Neural cell (in vitro differentiated cells): ENCODE results near the gene PGP. TPM values are rescaled to one million over a fixed set of nuclear protein-coding genes. Genes with fewer than 3 reads are reported as not detected.

ENCODE experiments used
- H2AFZ ChIP-seq: fragments of 200-600, 300-800 bp; sonication (generic), shearing (Covaris generic); 2 replicates; pipeline ENCODE4 v1.6.0; 2014; ENCODE audit warnings: low read depth, mild to moderate bottlenecking, antibody characterized with exemption, low read length, moderate library complexity
- H3F3A ChIP-seq: fragments of 200-600 bp; shearing (Covaris generic); 2 replicates; pipeline ENCODE4 v1.6.1; 2016; ENCODE audit warnings: mild to moderate bottlenecking, moderate library complexity, mixed read lengths, antibody characterized with exemption, low read length; ENCODE audit not compliant: insufficient read depth, poor library complexity, severe bottlenecking
- H3K27ac ChIP-seq: fragments of 200-600, 300-800 bp; sonication (generic), shearing (Covaris generic); 2 replicates; pipeline ENCODE4 v1.5.1; 2014; ENCODE audit warnings: mild to moderate bottlenecking, low read length, moderate library complexity
- H3K27me3 ChIP-seq: fragments of 300-800, 200-600 bp; sonication (generic), shearing (Covaris generic); 2 replicates; pipeline ENCODE4 v1.6.0; 2014; ENCODE audit warnings: mild to moderate bottlenecking, low read depth, low read length, moderate library complexity; ENCODE audit not compliant: insufficient read depth
- H3K36me3 ChIP-seq: fragments of 300-800, 200-600 bp; sonication (generic), shearing (Covaris generic); 2 replicates; pipeline ENCODE4 v1.5.1; 2014; ENCODE audit warnings: mild to moderate bottlenecking, antibody characterized with exemption, low read length, moderate library complexity; ENCODE audit not compliant: insufficient read depth
- H3K4me2 ChIP-seq: fragments of 300-800, 200-600 bp; sonication (generic), shearing (Covaris generic); 2 replicates; pipeline ENCODE4 v1.6.0; 2014; ENCODE audit warnings: mild to moderate bottlenecking, low read length
- H3K4me3 ChIP-seq: fragments of 300-800, 200-600 bp; sonication (generic), shearing (Covaris generic); 2 replicates; pipeline ENCODE4 v1.5.1; 2014; ENCODE audit warnings: mild to moderate bottlenecking, low read length, moderate library complexity
- H3K79me2 ChIP-seq: fragments of 200-600 bp; shearing (Covaris generic); replicated peaks from 2 replicates; pipeline ENCODE4 v1.6.0; 2014; ENCODE audit warnings: mild to moderate bottlenecking, low read length, moderate library complexity; ENCODE audit not compliant: insufficient read depth
- H3K9ac ChIP-seq: fragments of 300-800, 200-600 bp; sonication (generic), shearing (Covaris generic); 2 replicates; pipeline ENCODE4 v1.6.1; 2016; ENCODE audit warnings: mild to moderate bottlenecking, low read length, mixed read lengths
- H3K9me2 ChIP-seq: fragments of 200-600 bp; shearing (Covaris generic); 2 replicates; pipeline ENCODE4 v1.6.1; 2016; ENCODE audit warnings: mild to moderate bottlenecking, low read length, mixed read lengths; ENCODE audit not compliant: insufficient read depth
- H3K9me3 ChIP-seq: fragments of 200-600, 300-800 bp; sonication (generic), shearing (Covaris generic); 2 replicates; pipeline ENCODE4 v1.6.1; 2016; ENCODE audit warnings: mild to moderate bottlenecking, mixed run types, low read length, moderate library complexity, mixed read lengths
- H4K20me1 ChIP-seq: fragments of 200-600 bp; shearing (Covaris generic); 2 replicates; pipeline ENCODE4 v1.6.1; 2016; ENCODE audit warnings: mild to moderate bottlenecking, mixed run types; ENCODE audit not compliant: insufficient read depth
- CTCF ChIP-seq: fragments of 450-650 bp; IDR thresholded peaks from 2 replicates; pipeline ENCODE4 v1.5.1; 2014; ENCODE audit warnings: antibody characterized with exemption, mild to moderate bottlenecking, moderate library complexity; ENCODE audit not compliant: poor library complexity, severe bottlenecking
- EP300 ChIP-seq: fragments of 450-650 bp; conservative IDR thresholded peaks from 2 replicates; pipeline ENCODE4 v1.6.1; 2014; ENCODE audit warnings: antibody characterized with exemption, mild to moderate bottlenecking, moderate library complexity; ENCODE audit not compliant: poor library complexity, severe bottlenecking
- MXI1 ChIP-seq: fragments of 450-650 bp; conservative IDR thresholded peaks from 2 replicates; pipeline ENCODE4 v1.6.1; 2014; ENCODE audit warnings: antibody characterized with exemption, mild to moderate bottlenecking; ENCODE audit not compliant: poor library complexity, severe bottlenecking
- POLR2AphosphoS5 ChIP-seq: IDR thresholded peaks from 2 replicates; pipeline ENCODE4 v1.6.1; 2012
- RAD21 ChIP-seq: fragments of 450-650 bp; conservative IDR thresholded peaks from 2 replicates; pipeline ENCODE4 v1.6.1; 2014; ENCODE audit warnings: antibody characterized with exemption, mild to moderate bottlenecking, moderate library complexity
- REST ChIP-seq: IDR thresholded peaks from 2 replicates; pipeline ENCODE4 v1.6.1; 2012; ENCODE audit warnings: borderline replicate concordance
- SMC3 ChIP-seq: fragments of 450-650 bp; conservative IDR thresholded peaks from 2 replicates; pipeline ENCODE4 v1.6.1; 2014; ENCODE audit warnings: antibody characterized with exemption, mild to moderate bottlenecking, moderate library complexity; ENCODE audit not compliant: poor library complexity
- polyA plus RNA-seq: library from polyadenylated mRNA; depleted of rRNA; stranded (reverse); fragments of >200 nt; gene quantifications from 2 replicates; pipeline ENCODE4 v1.2.3, GENCODE V29; 2014

The PGP gene
- polyA plus RNA-seq, 1 donor from 2014 or later, result 44.1 TPM

- Histone ChIP-seq H3K79me2 (no peaks in the 10 kb centered on the region), H3K27ac (peak overlapping the region; percentile 69), H3K4me3 (peak overlapping the region; percentile 46), H3F3A (no peaks in the 10 kb centered on the region), H3K9me3 (no peaks in the 10 kb centered on the region), H4K20me1 (no peaks in the 10 kb centered on the region), H3K27me3 (no peaks in the 10 kb centered on the region), H3K4me2 (no peak overlapping the region), H2AFZ (no peak overlapping the region), H3K9me2 (no peaks in the 10 kb centered on the region), H3K36me3 (no peaks in the 10 kb centered on the region), H3K9ac (peak overlapping the region; percentile 45)
- TF ChIP-seq MXI1 (no peak), SMC3 (peak; percentile 8), CTCF (peak; percentile 40), POLR2AphosphoS5 (peak; percentile 59), REST (no peak), EP300 (peak; percentile 57)
Measured at GRCh38 chr16:2174396-2175131, 40.1 kb downstream of the PGP start.

- H3K27ac ChIP-seq, result peak overlapping the region; percentile 69
- H3K27me3 ChIP-seq, result no peaks in the 10 kb centered on the region
- TF ChIP-seq MXI1 (no peak), SMC3 (no peak), CTCF (no peak), RAD21 (no peak), EP300 (no peak)
- H2AFZ ChIP-seq, result no peak overlapping the region
- no peaks in the 10 kb centered on the region for H3K9me3 ChIP-seq
- H3F3A ChIP-seq, result no peaks in the 10 kb centered on the region
- no peak overlapping the region for H3K4me2 ChIP-seq
- H3K9me2 ChIP-seq, result no peaks in the 10 kb centered on the region
- no peaks in the 10 kb centered on the region for H3K79me2 ChIP-seq
- H3K36me3 ChIP-seq, result no peaks in the 10 kb centered on the region
- H3K9ac ChIP-seq, result peak overlapping the region; percentile 45
- no peaks in the 10 kb centered on the region for H4K20me1 ChIP-seq
- peak overlapping the region; percentile 46 for H3K4me3 ChIP-seq
Measured at GRCh38 chr16:2173916-2174315, 40.7 kb downstream of the PGP start.
